SK-N-SH (cell line): Measurements from ENCODE around the gene TTC27. TPM values are rescaled to one million over a fixed set of nuclear protein-coding genes. Genes with fewer than 3 reads are reported as not detected.

Source experiments
- CTCF ChIA-PET: fragments of 300-600, 350-600 bp; formaldehyde crosslinking; extraction: SDS; loops from one replicate; lab custom pipeline; 2021; lab: Yijun Ruan, JAX
- POLR2A ChIA-PET: fragments of 350-600 bp; sonication (Branson Sonifier 250); formaldehyde crosslinking; extraction: SDS; loops from one replicate; lab custom pipeline; 2020; ENCODE audit warnings: antibody characterized with exemption, inconsistent platforms; lab: Yijun Ruan, JAX
- DNase-seq: peaks from one replicate; pipeline ENCODE4 v3.0.0; 2012
- H2AFZ ChIP-seq: fragments of 200-600 bp; sonication (generic); 2 replicates; pipeline ENCODE4 v1.8.1; 2016; ENCODE audit warnings: antibody characterized with exemption, mild to moderate bottlenecking, low read depth
- H3F3A ChIP-seq: fragments of 200-600 bp; sonication (generic); replicated peaks from 2 replicates; pipeline ENCODE3; 2016; ENCODE audit warnings: antibody characterized with exemption, mild to moderate bottlenecking; ENCODE audit not compliant: insufficient read depth
- H3K27ac ChIP-seq, 2 experiments: fragments of 200-500 bp in 1 of 2; fragments of 200-600 bp in 1 of 2; sonication (Bioruptor generic) in 1 of 2; sonication (generic), shearing (Covaris generic) in 1 of 2; 2 replicates each; pipeline versions ENCODE4 v1.5.1 to v1.6.1; 2014 to 2016; ENCODE audit warnings: low read depth in 2 of 2, inconsistent platforms in 1 of 2, low read length in 1 of 2, mild to moderate bottlenecking in 1 of 2, mixed read lengths in 1 of 2
- H3K27me3 ChIP-seq: fragments of 200-600 bp; sonication (generic), shearing (Covaris generic); 2 replicates; pipeline ENCODE4 v1.6.1; 2016; ENCODE audit warnings: mixed run types; ENCODE audit not compliant: insufficient read depth
- H3K36me3 ChIP-seq, 2 experiments: fragments of 200-500 bp in 1 of 2; fragments of 200-600 bp in 1 of 2; sonication (Bioruptor generic) in 1 of 2; sonication (generic) in 1 of 2; replicated peaks in 1 of 2; 2 replicates each; pipeline versions ENCODE3 to v1.5.1; 2014 to 2016; ENCODE audit warnings: low read length in 1 of 2, mild to moderate bottlenecking in 1 of 2; ENCODE audit not compliant: insufficient read depth in 2 of 2, control insufficient read depth in 1 of 2
- H3K4me1 ChIP-seq, 2 experiments: fragments of 200-500 bp in 1 of 2; fragments of 200-600 bp in 1 of 2; sonication (Bioruptor generic) in 1 of 2; sonication (generic), shearing (Covaris generic) in 1 of 2; 2 replicates each; pipeline versions ENCODE4 v1.5.1 to v1.6.1; 2014 to 2016; ENCODE audit warnings: low read depth in 1 of 2, low read length in 1 of 2, mixed run types in 1 of 2; ENCODE audit not compliant: insufficient read depth in 2 of 2, control insufficient read depth in 1 of 2
- H3K4me2 ChIP-seq: fragments of 200-600 bp; sonication (generic), shearing (Covaris generic); 2 replicates; pipeline ENCODE4 v1.6.1; 2017; ENCODE audit warnings: mixed run types
- H3K4me3 ChIP-seq, 2 experiments: fragments of 200-500 bp in 1 of 2; fragments of 200-600 bp in 1 of 2; sonication (Bioruptor generic) in 1 of 2; sonication (generic), shearing (Covaris generic) in 1 of 2; 2 replicates each; pipeline versions ENCODE4 v1.5.1 to v1.8.1; 2014 to 2016; ENCODE audit warnings: low read depth in 2 of 2, inconsistent platforms in 1 of 2, low read length in 1 of 2, mild to moderate bottlenecking in 1 of 2, mixed read lengths in 1 of 2, moderate library complexity in 1 of 2
- H3K79me2 ChIP-seq: fragments of 200-600 bp; sonication (generic); 2 replicates; pipeline ENCODE4 v1.8.1; 2017; ENCODE audit warnings: mild to moderate bottlenecking; ENCODE audit not compliant: insufficient read depth
- H3K9ac ChIP-seq: fragments of 200-600 bp; sonication (generic); 2 replicates; pipeline ENCODE4 v1.6.1; 2017; ENCODE audit warnings: mixed run types
- H3K9me2 ChIP-seq: fragments of 200-600 bp; sonication (generic); 2 replicates; pipeline ENCODE4 v1.6.1; 2017; ENCODE audit warnings: mixed run types
- H3K9me3 ChIP-seq: fragments of 200-600 bp; sonication (generic); 2 replicates; pipeline ENCODE4 v1.6.1; 2017; ENCODE audit warnings: mixed run types, mild to moderate bottlenecking, moderate library complexity
- H4K20me1 ChIP-seq: fragments of 200-600 bp; sonication (generic); 2 replicates; pipeline ENCODE4 v1.6.1; 2017; ENCODE audit warnings: mild to moderate bottlenecking, mixed run types; ENCODE audit not compliant: insufficient read depth
- CHD2 ChIP-seq: fragments of 150-350 bp; IDR thresholded peaks from 2 replicates; pipeline ENCODE4 v1.6.1; 2018; ENCODE audit warnings: low read length; ENCODE audit not compliant: partially characterized antibody
- EP300 ChIP-seq, 2 experiments: IDR thresholded peaks; 2 replicates each; pipeline versions ENCODE4 v1.4.0 to v1.6.1; 2012; ENCODE audit warnings: borderline replicate concordance in 1 of 2, low read depth in 1 of 2, low read length in 1 of 2
- FOSL2 ChIP-seq: IDR thresholded peaks from 2 replicates; pipeline ENCODE4 v1.4.0; 2012; ENCODE audit warnings: low read depth, mild to moderate bottlenecking, moderate library complexity, borderline replicate concordance
- FOXM1 ChIP-seq: IDR thresholded peaks from 2 replicates; pipeline ENCODE4 v1.4.0; 2012; ENCODE audit warnings: low read depth, mild to moderate bottlenecking
- JUND ChIP-seq: IDR thresholded peaks from 2 replicates; pipeline ENCODE4 v1.4.0; 2012
- MEF2A ChIP-seq: IDR thresholded peaks from 2 replicates; pipeline ENCODE4 v1.4.0; 2012; ENCODE audit warnings: low read depth, borderline replicate concordance
- NFIC ChIP-seq: IDR thresholded peaks from 2 replicates; pipeline ENCODE4 v1.4.0; 2012; ENCODE audit warnings: borderline replicate concordance
- NRF1 ChIP-seq: IDR thresholded peaks from 2 replicates; pipeline ENCODE4 v1.6.1; 2012; ENCODE audit warnings: low read depth, mild to moderate bottlenecking, low read length
- POLR2AphosphoS5 ChIP-seq: IDR thresholded peaks from 2 replicates; pipeline ENCODE4 v1.6.1; 2012; ENCODE audit warnings: low read depth, low read length
- TCF12 ChIP-seq: IDR thresholded peaks from 2 replicates; pipeline ENCODE4 v1.4.0; 2012
- WGBS: methylation state at CpG from one replicate; pipeline ENCODE4 v1.1.6; 2017; ENCODE audit warnings: low lambda C conversion rate; 5-methylcytosine and 5-hydroxymethylcytosine counted together
- polyA plus RNA-seq, 3 experiments: library from polyadenylated mRNA; depleted of rRNA; stranded (reverse); fragments of >200 nt; gene quantifications; 2 replicates each; pipeline ENCODE4 v1.2.3, GENCODE V29; 2012
- TF ChIP-seq, protein P1 (sequence below): IDR thresholded peaks from 2 replicates; pipeline ENCODE4; 2012

TTC27 gene
- polyA plus RNA-seq, 1 of the 3 experiments (the other 2 are of a cell fraction): 14.4 TPM

- Histone ChIP-seq H2AFZ (no peak overlapping the region), H3K4me2 (no peak overlapping the region), H4K20me1 (no peaks in the 10 kb centered on the region), H3K79me2 (peaks cover 2% of the 10 kb centered on the region; the same call in 1 of the 2 replicates), H3K9me2 (no peaks in the 10 kb centered on the region), H3K27me3 (no peaks in the 10 kb centered on the region), H3K9ac (no peak overlapping the region), H3K4me1 (no peaks in the 10 kb centered on the region), H3K9me3 (no peaks in the 10 kb centered on the region), H3F3A (no peaks in the 10 kb centered on the region), H3K27ac (no peak overlapping the region), H3K4me3 (no peak overlapping the region), H3K36me3 (peaks cover 19 to 72% of the 10 kb centered on the region in 2 experiments)
- ChIA-PET CTCF (interaction anchor here (1.4 kb wide), 1 partner anchor 16 kb away, joined by 4 read pairs; no protein-coding TSS in a partner anchor), POLR2A (no interaction called here)
- WGBS: 95% methylated on average over 5 of the region's 5 CpGs
- no peak for DNase-seq
- TF ChIP-seq MEF2A (no peak), CHD2 (no peak), FOXM1 (no peak), NRF1 (no peak)
Measured at GRCh38 chr2:32641180-32641579, 13.3 kb downstream of the TTC27 start.

DNA sequence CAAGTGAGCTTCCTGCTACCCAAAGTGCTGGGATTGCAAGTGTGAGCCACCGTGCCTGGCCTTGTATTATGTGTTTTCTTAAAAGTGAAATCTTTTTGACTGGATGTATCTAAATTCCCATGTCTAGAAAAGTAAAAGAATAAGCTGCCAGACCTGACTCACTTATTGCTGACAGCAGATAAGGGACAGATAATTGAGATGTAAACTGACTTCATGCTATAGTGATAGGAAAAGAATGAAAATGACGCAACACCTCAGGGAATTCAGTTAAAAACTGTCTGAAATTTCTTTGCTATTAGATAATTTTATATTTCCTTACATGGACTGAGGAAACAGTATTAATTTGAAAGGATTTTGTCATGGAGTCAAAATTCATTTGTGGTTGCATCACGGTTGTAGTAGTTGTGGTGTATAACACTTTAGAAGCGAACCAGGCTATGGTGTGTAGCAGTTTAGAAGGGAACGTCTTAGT, 19.4 kb downstream of the TTC27 start:
- CTCF ChIA-PET: interaction anchor here (1.3 kb wide), 1 partner anchor 11 kb away, joined by 3 read pairs; no protein-coding TSS in a partner anchor
- Histone ChIP-seq H3K9me3 (no peaks in the 10 kb centered on the region), H3K4me3 (no peak overlapping the region), H3K4me1 (no peaks in the 10 kb centered on the region; a peak in 1 of 4 replicates), H3K79me2 (peaks cover 2% of the 10 kb centered on the region; the same call in 1 of the 2 replicates), H3F3A (peaks cover 23% of the 10 kb centered on the region), H3K27me3 (no peaks in the 10 kb centered on the region), H3K27ac (peak overlapping the region in 1 of 2 experiments; percentile 56; a peak in 2 of 4 replicates), H3K4me2 (no peak overlapping the region), H3K36me3 (peaks cover 6 to 59% of the 10 kb centered on the region in 2 experiments), H4K20me1 (no peaks in the 10 kb centered on the region; the same call in 1 of the 2 replicates), H2AFZ (no peak overlapping the region), H3K9me2 (no peaks in the 10 kb centered on the region), H3K9ac (0 out of 2 replicates have a peak overlapping the region, but pooled peaks have one; percentile 2)
- TF ChIP-seq, protein P1, sequence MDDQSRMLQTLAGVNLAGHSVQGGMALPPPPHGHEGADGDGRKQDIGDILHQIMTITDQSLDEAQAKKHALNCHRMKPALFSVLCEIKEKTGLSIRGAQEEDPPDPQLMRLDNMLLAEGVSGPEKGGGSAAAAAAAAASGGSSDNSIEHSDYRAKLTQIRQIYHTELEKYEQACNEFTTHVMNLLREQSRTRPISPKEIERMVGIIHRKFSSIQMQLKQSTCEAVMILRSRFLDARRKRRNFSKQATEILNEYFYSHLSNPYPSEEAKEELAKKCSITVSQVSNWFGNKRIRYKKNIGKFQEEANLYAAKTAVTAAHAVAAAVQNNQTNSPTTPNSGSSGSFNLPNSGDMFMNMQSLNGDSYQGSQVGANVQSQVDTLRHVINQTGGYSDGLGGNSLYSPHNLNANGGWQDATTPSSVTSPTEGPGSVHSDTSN: peak; percentile 78
- TF ChIP-seq EP300 (IDR thresholded peaks at IDR 0.05; ENCODE audit: borderline replicate concordance in 1 of 2, low read depth in 1 of 2, low read length in 1 of 2): peak in 1 of 2 experiments; percentile 76; a peak in 1 of 4 replicates
- TF ChIP-seq FOXM1: no peak
- peak; percentile 66 for TF ChIP-seq JUND
- TF ChIP-seq NFIC: 0 out of 2 replicates have a peak, but pooled peaks have one; percentile 12
- TF ChIP-seq FOSL2: peak; percentile 59
- TF ChIP-seq TCF12: peak; percentile 56
- no peak for TF ChIP-seq POLR2AphosphoS5
- 83% methylated on average over 5 of the region's 5 CpGs for WGBS
- POLR2A ChIA-PET: no interaction called here
- no peak for DNase-seq
